HepG2 (cell line): ENCODE data around the gene ACTN4. TPM values are rescaled to one million over a fixed set of nuclear protein-coding genes. Genes with fewer than 3 reads are reported as not detected.
A peak's percentile ranks its signal among the peaks of the same experiment; 100 is the strongest.

Experiments used
- CSRNP2 ChIP-seq: sonication (generic); formaldehyde crosslinking; conservative IDR thresholded peaks from 2 replicates; pipeline ENCODE4 v1.8.0; 2022; ENCODE audit warnings: low read depth, missing genetic modification reagents
- JUNB ChIP-seq: sonication (generic); formaldehyde crosslinking; IDR thresholded peaks from 2 replicates; pipeline ENCODE4 v1.8.0; 2022; ENCODE audit warnings: missing genetic modification reagents, mild to moderate bottlenecking, borderline replicate concordance
- MEF2D ChIP-seq: sonication (generic); formaldehyde crosslinking; IDR thresholded peaks from 2 replicates; pipeline ENCODE4 v1.5.1; 2020; ENCODE audit warnings: mild to moderate bottlenecking, missing genetic modification reagents
- NPAS2 ChIP-seq: sonication (generic); formaldehyde crosslinking; IDR thresholded peaks from 2 replicates; pipeline ENCODE4 v1.8.0; 2022; ENCODE audit warnings: mild to moderate bottlenecking, missing genetic modification reagents, borderline replicate concordance
- PBX3 ChIP-seq: sonication (generic); formaldehyde crosslinking; IDR thresholded peaks from 2 replicates; pipeline ENCODE4 v1.8.1; 2023; ENCODE audit warnings: missing genetic modification reagents, inconsistent platforms, borderline replicate concordance
- SIN3A ChIP-seq: IDR thresholded peaks from 2 replicates; pipeline ENCODE4 v1.6.1; 2011; ENCODE audit warnings: low read depth, mild to moderate bottlenecking, control low read depth, low read length, borderline replicate concordance
- SIX1 ChIP-seq: sonication (generic); formaldehyde crosslinking; IDR thresholded peaks from 2 replicates; pipeline ENCODE4 v1.4.0; 2020; ENCODE audit warnings: missing genetic modification reagents, borderline replicate concordance
- SMARCE1 ChIP-seq: fragments of 450-650 bp; IDR thresholded peaks from 2 replicates; pipeline ENCODE4 v1.6.1; 2017; ENCODE audit warnings: borderline replicate concordance
- SP4 ChIP-seq: sonication (generic); formaldehyde crosslinking; IDR thresholded peaks from 2 replicates; pipeline ENCODE4 v1.8.1; 2023; ENCODE audit warnings: mild to moderate bottlenecking, missing genetic modification reagents
- TBX3 ChIP-seq: fragments of 450-650 bp; IDR thresholded peaks from 2 replicates; pipeline ENCODE4 v1.6.1; 2017; ENCODE audit warnings: antibody characterized with exemption, mild to moderate bottlenecking, inconsistent platforms, borderline replicate concordance
- ZBED4 ChIP-seq: sonication (generic); formaldehyde crosslinking; IDR thresholded peaks from 2 replicates; pipeline ENCODE4 v1.4.0; 2020; ENCODE audit warnings: missing genetic modification reagents, borderline replicate concordance
- ZNF17 ChIP-seq: sonication (generic); formaldehyde crosslinking; IDR thresholded peaks from 2 replicates; pipeline ENCODE4 v1.5.0; 2020; ENCODE audit warnings: mild to moderate bottlenecking, missing genetic modification reagents
- ZNF224 ChIP-seq: sonication (generic); formaldehyde crosslinking; IDR thresholded peaks from 2 replicates; pipeline ENCODE4 v1.5.0; 2020; ENCODE audit warnings: mild to moderate bottlenecking, missing genetic modification reagents
- ZNF350 ChIP-seq: sonication (generic); formaldehyde crosslinking; IDR thresholded peaks from 2 replicates; pipeline ENCODE4 v1.4.0; 2020; ENCODE audit warnings: mild to moderate bottlenecking, low read depth, missing genetic modification reagents, borderline replicate concordance
- ZSCAN9 ChIP-seq: IDR thresholded peaks from 2 replicates; pipeline ENCODE4 v1.6.1; 2016; ENCODE audit warnings: borderline replicate concordance
- polyA plus RNA-seq, 8 experiments: library from polyadenylated mRNA; depleted of rRNA in 3 of 8; stranded (reverse) in 7 of 8; unstranded in 1 of 8; fragments of >200 nt; fragmentation: Illumina TruSeq in 4 of 8; extraction: Trizol in 4 of 8; gene quantifications; 2 replicates each; pipeline versions ENCODE4 v1.2.1 to v1.2.3, GENCODE V29; 2011 to 2016; ENCODE audit warnings: low read depth in 4 of 8, missing spikeins in 1 of 8, mixed read lengths in 1 of 8; ENCODE audit not compliant: insufficient read depth in 1 of 8
- total RNA-seq, 5 experiments: library from RNA; depleted of rRNA; stranded (reverse); fragments of >200 nt; fragmentation: Illumina TruSeq; extraction: Trizol; gene quantifications; 2 replicates each; pipeline ENCODE4 v1.2.3, GENCODE V29; 2016; ENCODE audit warnings: low read depth in 1 of 5
- TF ChIP-seq, protein P1 (sequence below), 2 experiments: sonication (generic) in 1 of 2; formaldehyde crosslinking in 1 of 2; IDR thresholded peaks; 2 replicates each; pipeline versions ENCODE4 v1.5.1 to v1.6.1; 2011 to 2020; ENCODE audit warnings: borderline replicate concordance in 1 of 2, low read depth in 1 of 2, low read length in 1 of 2, mild to moderate bottlenecking in 1 of 2, missing genetic modification reagents in 1 of 2, moderate library complexity in 1 of 2
- TF ChIP-seq, protein P2 (sequence below): IDR thresholded peaks from 2 replicates; pipeline ENCODE4 v1.6.1; 2016; ENCODE audit warnings: mild to moderate bottlenecking

Gene ACTN4
- total and polyA plus RNA-seq, 2 of the 13 experiments (the other 11 are each of a cell fraction or from before 2014, with no cell fraction given): 171 to 192 TPM

DNA sequence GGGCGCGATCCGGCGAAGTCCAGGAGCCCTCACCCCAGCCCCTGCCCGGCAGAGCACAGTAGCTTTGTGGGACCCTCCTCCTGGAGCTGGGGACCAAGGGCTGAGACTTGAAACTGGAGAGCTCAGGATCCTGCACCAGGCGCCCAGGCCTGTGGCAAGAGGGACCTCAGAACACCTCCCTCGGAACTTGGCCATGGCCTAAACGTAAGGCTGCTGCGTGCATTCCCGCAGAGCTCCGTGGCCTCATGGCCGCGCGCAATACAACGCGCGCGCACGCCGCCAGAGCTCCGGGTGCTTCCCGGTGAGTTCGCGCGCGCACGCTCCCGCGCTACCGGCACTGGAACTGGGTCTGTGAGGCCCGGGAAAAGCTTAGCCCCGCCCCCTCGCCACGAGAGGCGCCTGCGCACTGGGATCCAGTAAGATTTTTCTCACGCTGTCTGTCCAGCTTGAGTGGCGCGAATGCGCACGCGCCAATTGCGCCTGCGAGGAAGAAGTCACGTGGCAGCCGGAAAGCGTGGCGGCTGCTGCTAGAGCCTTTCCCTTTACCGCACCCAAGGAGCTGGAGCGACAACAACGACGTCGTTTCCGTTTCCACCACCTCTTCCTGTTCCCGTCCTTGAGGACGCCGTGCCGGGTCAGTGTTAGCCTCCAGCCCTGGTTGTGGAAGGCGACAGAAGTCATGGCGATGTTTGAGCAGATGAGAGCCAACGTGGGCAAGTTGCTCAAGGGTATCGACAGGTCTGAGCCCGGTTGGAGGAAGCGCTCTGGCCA lies 28.7 kb upstream of the ACTN4 start, which contains the start of gene EIF3K (continued):
- TF ChIP-seq SIX1: no peak
- peak; percentile 73; the same call in 1 of the 2 replicates for TF ChIP-seq SP4 (CRISPR knock-in tag)
- peak; percentile 77; the same call in 1 of the 2 replicates for TF ChIP-seq ZNF350 (CRISPR knock-in tag)
- TF ChIP-seq TBX3: peak; percentile 33; the same call in 1 of the 2 replicates
- no peak for TF ChIP-seq PBX3
- no peak for TF ChIP-seq SMARCE1
- peak; percentile 81; the same call in 1 of the 2 replicates for TF ChIP-seq ZNF224
- no peak for TF ChIP-seq ZNF17 (CRISPR knock-in tag)
- TF ChIP-seq, protein P1, sequence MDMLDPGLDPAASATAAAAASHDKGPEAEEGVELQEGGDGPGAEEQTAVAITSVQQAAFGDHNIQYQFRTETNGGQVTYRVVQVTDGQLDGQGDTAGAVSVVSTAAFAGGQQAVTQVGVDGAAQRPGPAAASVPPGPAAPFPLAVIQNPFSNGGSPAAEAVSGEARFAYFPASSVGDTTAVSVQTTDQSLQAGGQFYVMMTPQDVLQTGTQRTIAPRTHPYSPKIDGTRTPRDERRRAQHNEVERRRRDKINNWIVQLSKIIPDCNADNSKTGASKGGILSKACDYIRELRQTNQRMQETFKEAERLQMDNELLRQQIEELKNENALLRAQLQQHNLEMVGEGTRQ (IDR thresholded peaks at IDR 0.05; ENCODE audit: low read depth, low read length): peak; percentile 93
- TF ChIP-seq, protein P1 (CRISPR knock-in tag; IDR thresholded peaks at IDR 0.05; ENCODE audit: borderline replicate concordance): peak; percentile 98
- peak; percentile 73; the same call in 1 of the 2 replicates for TF ChIP-seq ZSCAN9 (CRISPR knock-in tag)
- no peak for TF ChIP-seq NPAS2 (CRISPR knock-in tag)
- TF ChIP-seq MEF2D (CRISPR knock-in tag): peak; percentile 44; the same call in 1 of the 2 replicates
- TF ChIP-seq SIN3A: no peak
- TF ChIP-seq, protein P2, sequence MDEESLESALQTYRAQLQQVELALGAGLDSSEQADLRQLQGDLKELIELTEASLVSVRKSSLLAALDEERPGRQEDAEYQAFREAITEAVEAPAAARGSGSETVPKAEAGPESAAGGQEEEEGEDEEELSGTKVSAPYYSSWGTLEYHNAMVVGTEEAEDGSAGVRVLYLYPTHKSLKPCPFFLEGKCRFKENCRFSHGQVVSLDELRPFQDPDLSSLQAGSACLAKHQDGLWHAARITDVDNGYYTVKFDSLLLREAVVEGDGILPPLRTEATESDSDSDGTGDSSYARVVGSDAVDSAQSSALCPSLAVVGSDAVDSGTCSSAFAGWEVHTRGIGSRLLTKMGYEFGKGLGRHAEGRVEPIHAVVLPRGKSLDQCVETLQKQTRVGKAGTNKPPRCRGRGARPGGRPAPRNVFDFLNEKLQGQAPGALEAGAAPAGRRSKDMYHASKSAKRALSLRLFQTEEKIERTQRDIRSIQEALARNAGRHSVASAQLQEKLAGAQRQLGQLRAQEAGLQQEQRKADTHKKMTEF (CRISPR knock-in tag): peak; percentile 87
- no peak for TF ChIP-seq CSRNP2 (CRISPR knock-in tag)
- peak; percentile 81 for TF ChIP-seq ZBED4 (CRISPR knock-in tag)
- TF ChIP-seq JUNB: no peak
